Pons (tissue), 1 donor: ENCODE results near the gene NGRN.
A peak's percentile ranks its signal among the peaks of the same experiment; 100 is the strongest.
"Not testable (repeated sequence)": the region's sequence is repeated elsewhere in the genome, so short reads cannot be mapped to it uniquely, and the experiment has no call there.

Experiments used
- DNase-seq: peaks from one replicate; pipeline ENCODE4 v3.0.0-alpha.2; 2016; ENCODE audit warnings: low spot score

The NGRN gene

DNA sequence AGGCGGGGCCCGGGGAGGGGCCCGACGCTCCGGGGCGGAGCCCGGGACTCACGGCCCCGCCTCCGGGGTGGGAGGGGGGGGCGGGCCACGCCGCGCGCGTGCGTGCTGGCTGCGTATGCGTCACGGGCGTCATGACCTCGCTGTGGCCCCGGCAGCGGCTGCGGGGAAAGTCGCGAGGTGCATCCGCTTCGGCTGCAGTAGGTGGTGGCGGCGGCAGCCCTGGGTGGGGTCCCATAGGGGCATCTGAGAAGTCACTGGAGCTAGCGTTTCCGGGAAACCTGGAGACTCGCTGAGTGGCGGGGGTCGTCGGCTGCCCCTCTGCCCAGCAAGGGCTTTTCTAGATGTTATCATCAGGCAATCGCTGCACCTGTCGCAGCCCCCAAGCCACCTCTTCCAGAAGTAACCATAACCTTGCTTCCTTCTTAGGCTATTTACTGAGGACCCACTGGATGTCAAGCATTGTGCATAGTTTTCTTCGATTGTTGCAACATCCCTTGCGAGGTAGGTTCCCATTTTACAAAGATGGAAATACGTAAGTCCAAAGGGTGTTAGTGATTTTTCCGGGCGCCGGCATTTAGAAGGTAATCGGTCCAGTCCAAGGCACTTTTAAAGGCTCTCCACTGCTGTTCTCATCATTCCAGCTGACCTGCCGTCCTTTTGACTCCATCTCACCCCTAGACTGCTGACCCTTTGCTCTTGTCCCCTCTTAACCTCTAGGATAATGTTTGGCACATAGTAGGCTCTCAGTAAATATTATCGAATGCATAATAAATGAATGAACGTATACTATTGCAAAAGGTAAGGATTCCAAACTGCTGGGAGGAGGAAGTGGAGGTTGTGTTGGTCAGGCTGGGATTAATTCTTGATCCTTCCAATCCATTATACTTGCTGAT lies 31.1 kb upstream of the NGRN start, which contains the start of gene GDPGP1:
TSS of gene GDPGP1 (plus strand) at position 114 of the 893 bp plus-strand sequence. CDS start 6,700 bp downstream, outside the sequence.
- DNase-seq: peak; percentile 38

DNA sequence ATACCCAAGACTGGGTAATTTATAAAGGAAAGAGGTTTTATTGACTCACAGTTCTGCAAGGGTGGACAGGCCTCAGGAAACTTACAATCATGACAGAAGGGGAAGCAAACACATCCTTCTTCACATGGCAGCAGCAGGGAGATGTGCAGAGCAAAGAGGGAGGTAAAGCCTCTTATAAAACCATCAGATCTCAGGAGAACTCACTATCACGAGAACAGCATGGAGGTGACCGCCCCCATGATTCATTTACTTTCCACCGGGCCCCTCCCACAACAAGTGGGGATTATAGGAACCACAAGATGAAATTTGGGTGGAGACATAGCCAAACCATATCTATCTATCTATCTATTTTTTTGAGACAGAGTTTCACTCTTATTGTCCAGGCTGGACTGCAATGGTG lies 26.1 kb upstream of the NGRN start:
- no peak for DNase-seq

DNA sequence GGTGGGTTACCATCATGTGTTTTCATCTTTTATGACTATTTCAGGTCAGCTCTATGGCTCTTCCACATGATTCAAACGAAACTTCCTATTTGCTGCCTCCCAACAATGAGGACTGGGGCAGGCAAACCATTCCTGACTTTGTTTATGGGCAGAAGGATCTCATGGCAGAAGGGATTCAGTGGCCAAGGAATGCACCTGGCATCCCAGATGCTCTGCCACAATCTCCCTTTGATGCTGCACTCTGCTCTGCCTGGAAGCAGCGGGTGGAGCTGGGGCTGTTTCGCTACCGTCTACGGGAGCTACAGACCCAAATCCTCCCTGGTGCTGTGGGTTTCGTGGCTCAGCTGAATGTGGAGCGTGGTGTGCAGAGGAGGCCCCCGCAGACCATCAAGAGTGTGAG lies 24.6 kb upstream of the NGRN start:
- DNase-seq: no peak

DNA sequence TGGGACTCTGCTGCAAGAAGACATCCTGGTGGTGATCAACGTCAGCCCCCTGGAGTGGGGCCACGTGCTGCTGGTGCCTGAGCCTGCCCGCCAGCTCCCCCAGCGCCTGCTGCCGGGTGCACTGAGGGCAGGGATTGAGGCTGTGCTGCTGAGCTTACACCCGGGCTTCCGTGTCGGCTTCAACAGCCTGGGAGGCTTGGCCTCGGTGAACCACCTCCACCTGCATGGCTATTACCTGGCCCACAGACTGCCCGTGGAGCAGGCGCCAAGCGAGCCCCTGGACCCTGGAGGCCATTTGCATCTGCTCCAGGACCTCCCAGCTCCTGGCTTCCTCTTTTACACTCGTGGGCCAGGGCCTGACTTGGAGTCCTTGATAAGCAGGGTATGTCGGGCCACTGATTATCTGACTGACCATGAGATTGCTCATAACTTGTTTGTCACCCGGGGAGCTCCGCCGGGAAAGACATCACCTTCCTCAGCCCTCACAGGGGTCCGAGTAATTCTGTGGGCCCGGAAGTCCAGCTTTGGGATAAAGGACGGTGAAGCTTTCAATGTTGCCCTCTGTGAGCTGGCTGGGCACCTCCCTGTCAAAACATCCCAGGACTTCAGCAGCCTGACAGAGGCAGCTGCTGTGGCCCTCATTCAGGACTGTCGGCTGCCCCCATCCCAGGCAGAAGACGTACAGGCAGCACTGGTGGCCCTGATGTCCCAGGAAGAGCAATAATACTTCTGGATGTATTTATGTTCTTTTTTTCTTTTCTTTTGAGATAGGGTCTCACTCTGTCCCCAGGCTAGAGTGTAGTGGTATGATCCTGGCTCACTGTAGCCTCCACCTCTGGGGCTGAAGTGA lies 23.9 kb upstream of the NGRN start:
- no peak for DNase-seq

DNA sequence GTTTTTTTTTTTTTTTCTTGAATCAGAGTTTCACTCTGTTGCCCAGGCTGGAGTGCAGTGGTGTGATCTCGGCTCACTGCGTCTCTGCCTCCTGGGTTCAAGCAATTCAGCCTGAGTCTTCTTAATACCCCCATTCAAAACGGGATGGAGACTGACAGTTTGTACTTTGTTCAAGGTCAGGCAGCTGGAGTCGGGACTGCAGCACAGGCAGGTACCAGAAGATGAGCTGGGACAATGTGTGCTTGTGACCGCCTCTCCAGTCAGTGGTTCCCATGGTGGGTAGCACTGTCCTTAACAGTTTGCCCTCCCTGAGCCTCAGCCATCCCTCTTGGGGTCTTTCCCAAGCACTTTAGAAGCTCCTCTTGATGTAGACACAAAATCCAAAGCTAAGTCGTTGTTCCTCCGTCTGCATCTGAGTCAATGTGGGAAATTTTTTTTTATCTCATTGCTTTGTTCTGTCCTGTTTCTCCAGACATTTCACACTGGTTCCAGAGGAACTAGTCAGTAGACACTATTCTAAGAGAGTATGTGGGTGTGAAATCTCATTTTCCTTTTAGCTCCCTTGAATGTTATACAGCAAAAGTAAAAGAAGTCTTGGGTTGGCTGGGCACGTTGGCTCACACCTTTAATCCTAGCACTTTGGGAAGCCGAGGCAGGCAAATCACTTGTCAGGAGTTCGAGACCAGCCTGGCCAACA lies 21.4 kb upstream of the NGRN start:
- no peak for DNase-seq

DNA sequence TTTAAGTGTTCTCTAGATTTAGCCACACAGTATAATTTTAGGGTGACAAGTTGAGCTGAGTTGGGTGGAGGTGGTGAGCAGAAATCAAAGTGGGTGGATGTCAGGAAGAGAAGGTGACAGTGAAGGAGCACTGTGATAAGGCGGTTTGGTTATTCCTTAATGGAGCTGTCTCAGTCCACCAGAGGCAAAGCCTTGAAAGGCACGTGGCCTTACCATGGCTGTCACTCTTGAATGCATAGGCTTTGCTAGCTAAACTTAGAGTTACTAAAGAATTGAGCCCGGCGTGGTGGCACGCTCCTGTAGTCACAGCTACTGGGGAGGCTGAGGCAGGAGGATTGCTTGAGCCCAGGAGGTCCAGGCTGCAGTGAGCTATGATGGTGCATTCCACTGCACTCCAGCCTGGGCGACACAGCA lies 16.7 kb upstream of the NGRN start:
- no peak for DNase-seq

DNA sequence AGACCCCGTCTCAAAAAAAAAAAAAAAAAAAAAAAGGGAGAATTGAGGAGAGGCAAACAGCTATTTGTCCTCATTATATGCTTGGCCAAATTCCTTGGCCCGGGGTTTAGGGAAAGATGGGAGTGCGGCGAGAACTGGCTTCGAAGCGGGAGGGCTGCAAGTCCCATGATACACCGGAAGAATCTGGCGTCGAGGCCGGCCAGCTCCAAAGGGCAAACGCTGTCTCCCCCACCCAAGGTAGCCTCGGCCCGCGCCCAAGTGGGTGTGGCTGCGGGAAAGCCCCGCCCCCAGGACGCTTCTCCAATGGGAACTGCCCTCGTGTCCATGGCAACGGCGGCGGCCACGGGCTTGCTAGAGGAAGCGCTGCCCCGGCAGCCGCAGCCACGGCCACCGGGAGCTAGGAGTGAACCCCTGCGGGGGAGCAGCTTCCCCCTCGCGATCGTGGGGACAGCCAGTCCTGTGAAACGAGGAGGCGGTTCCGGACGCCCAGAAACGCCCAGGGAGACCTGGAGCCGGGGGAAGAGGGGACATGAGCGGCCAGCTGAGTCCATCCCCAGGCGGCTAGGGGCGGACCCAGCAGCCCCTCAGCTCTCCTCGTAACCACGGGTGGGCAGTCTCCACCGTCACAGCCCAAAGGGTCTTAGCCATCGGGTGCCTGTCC lies 16.1 kb upstream of the NGRN start, which contains the start of gene TTLL13:
TSS of gene TTLL13 (plus strand) at position 354 of the 661 bp plus-strand sequence. CDS start 1,075 bp downstream, outside the sequence.
- DNase-seq: peak; percentile 73

DNA sequence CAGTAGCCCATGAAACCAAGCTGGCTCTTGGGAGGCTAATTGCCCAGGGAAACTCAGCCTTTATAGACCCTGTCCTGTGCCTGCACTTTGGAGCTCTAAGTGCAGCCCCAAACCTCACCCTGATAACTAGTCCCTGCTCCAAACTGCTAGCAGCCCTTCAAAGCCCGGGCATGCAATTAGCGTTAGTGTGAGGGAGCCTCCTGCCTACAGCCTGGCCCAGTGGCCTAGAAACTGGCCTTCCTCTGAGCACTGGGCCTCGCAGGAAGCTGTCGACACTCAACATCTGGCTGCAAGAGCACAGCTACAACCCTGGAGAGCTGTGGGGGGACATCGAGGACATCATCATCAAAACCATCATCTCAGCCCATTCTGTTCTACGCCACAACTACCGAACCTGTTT lies 7.7 kb upstream of the NGRN start:
- DNase-seq: no peak

DNA sequence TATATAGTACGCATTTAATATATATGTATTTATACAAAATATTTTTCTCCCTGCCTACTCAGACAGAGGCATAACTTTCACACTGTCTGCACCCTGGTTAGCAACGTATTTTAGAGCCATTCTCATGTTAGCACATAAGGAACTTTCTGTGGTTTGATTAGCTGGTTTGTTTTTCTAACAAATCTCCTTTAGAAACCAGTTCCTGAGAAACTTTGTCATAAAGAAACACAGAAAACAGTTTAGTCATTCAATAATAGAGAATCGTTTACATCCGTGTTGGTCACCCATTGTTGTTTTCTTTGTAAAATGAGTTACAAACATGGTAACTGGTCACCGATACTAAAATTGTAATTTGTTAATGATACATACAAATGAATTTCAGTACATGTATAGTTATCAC lies 5.9 kb upstream of the NGRN start:
- no peak for DNase-seq

DNA sequence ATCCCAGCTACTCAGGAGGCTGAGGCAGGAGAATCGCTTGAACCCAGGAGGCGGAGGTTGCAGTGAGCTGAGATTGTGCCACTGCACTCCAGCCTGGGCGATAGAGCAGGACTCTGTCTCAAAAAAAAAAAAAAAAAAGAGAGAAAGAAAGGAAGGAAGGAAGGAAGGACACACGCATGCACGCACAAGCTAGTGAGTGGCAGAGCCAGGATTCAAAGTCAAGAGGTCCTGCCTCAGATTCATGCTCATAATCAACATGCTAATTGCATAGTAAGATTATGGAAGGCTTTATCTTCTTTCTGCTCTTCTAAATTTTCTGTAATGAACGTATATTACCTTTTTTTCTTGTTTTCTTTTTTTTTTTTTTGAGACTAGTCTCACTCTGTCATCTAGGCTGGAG lies 4.7 kb upstream of the NGRN start:
- not testable (repeated sequence) for DNase-seq

DNA sequence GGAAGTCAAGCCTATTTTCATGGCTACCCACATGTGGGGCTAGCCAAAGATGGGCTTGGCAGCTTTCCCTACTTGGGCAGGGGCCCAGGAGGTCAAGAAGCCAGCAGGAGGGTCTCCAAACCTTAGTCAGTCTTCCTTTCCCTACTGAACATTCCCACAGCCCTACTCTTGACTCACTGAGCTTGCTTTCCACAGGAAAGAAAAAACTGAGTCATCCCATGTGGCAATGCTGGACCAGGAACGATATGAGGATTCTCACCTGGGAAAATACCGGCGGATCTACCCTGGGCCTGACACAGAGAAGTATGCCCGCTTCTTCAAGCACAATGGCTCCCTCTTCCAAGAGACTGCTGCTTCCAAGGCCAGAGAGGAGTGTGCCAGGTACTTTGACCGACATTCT lies 3.7 kb upstream of the NGRN start:
- DNase-seq: no peak

DNA sequence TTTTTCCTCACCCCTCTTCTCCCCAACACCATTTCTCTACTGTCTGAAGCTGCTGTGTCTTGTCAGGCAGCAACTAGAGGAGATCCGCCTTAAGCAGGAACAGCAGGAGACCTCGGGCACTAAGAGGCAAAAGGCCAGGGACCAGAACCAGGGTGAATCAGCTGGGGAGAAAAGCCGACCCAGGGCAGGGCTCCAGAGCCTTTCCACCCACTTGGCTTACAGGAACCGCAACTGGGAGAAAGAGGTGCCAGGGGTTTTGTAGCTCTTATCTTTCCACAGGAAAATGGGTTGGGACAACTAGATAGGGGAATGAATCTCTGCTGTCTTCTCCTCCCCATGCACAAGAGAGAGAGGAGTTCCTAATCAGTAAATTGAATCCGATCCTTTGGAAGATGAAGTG lies 3.0 kb upstream of the NGRN start:
- DNase-seq: no peak

DNA sequence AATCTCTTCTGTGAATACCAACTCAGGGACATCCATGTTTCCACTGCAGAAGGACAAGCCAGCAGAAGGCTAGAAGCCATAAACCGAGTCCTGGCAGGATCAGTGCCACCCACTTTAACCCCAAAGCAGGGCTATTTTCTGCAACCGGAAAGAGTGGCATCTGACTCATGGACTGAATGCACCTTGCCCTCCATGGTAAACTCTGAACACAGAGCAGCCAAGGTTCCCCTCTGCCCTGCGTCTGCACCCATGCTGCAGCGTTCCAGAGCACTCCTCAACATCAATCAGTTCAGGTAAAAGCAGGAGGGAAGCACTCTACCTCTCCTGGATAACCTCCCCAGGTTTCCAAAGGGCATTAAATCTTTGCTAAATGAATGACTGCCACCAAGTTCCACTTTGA lies 801 bp upstream of the NGRN start:
- DNase-seq: no peak

DNA sequence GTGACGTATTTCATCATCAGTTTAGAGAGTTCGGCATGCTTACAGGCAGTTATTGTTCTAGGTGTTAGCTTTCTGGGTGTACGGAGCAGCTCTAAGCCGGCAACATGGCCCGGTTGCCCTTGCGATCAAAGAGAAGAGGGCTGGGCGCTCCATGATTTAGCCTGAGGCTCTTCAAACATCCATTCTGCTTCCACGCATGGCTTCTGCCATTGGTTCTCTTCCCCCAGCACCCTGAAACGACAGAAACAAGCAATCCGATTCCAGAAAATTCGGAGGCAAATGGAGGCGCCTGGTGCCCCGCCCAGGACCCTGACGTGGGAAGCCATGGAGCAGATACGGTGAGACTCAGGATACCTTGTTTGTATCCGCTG lies 574 bp downstream of the NGRN start:
- peak; percentile 68 for DNase-seq

DNA sequence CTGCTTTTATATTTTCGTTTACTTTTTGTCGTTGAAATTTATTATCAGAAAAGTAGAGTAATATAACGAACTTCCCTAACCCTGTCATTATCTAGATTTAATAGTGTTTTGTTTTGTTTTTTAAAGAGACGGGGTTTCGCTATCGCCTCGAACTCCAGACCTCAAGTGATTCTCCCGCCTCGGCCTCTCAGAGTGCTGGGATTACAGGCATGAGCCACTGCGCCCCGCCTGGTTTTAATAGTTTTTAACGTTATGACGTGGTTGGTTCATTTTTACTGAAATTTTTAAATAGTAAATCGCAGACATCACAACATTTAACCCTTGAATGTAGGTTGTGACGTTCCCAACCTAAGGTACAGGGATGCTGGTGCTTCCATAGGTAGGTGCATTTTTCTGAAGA lies 1.0 kb downstream of the NGRN start:
- no peak for DNase-seq

DNA sequence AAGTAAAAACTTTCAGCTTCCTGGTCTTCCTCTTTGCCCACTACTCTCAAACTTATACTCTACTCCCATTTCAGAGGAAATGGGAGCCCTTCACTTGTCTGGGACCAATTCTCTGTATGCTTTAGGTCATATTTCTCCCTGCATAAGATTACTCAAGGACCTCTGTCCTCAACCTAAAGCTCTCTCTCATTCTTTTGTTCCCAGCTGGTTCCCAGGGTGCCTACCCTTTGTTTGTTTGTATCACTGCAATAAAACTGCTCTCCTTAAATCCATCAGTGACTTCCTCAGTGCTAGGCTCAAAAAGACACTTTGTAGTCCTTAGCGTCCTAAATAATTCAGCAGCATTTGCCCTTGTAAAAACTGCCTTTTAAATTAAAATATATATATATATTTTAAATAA lies 2.9 kb downstream of the NGRN start:
- no peak for DNase-seq

DNA sequence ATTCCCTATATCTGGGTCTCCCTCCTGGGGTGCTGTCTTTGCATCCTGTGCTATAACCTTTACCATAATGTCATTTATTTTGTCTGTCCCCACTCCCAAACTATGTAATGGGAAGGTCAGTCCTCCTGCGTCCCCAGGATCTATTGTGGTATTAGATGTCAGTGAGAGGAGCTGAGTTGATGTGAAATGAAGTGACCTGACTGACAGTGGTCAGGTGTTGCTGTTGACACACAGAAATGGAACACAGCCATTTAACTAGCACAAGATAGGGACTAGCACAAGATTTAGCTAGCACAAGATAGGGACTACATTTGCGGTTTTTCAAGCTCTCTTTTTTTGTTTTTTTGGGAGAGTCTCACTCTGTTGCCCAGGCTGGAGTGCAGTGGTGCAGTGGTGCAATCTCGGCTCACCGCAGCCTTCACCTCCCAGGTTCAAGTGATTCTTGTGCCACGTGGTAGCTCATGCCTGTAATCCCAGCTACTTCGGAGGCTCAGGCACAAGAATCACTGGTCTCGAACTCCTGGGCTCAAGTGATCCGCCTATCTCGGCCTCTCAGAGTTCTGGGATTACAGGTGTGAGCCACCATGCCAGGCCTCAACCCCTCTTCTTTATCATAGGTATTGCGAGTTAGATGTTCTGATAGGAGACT lies 5.2 kb downstream of the NGRN start:
- DNase-seq: no peak

DNA sequence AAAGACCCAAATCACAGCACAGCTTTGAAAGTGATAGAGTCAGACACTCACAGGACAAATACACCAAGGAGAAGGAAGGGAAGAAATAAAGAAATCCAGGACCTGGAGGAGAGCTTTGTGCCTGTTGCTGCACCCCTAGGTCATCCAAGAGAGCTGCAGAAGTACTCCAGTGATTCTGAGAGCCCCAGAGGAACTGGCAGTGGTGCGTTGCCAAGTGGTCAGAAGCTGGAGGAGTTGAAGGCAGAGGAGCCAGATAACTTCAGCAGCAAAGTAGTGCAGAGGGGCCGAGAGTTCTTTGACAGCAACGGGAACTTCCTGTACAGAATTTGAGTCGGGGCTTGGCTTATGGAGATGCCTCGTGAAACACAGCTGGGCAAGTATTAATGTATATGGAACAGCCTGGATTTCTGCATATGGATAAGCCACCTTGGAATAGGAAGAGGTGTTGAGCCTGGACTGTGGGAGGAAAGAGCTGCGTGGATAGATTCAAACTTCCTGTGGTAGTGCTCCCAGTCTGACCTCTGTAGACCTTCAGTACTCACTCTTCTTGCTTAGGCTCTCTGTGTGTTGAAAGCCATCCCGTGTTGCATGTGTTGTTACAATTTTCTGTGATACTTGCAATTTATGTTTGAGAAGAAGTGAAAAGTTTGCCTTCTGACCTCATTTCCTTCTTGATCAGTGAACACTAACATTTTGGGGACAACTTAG lies 6.1 kb downstream of the NGRN start:
- DNase-seq: no peak

DNA sequence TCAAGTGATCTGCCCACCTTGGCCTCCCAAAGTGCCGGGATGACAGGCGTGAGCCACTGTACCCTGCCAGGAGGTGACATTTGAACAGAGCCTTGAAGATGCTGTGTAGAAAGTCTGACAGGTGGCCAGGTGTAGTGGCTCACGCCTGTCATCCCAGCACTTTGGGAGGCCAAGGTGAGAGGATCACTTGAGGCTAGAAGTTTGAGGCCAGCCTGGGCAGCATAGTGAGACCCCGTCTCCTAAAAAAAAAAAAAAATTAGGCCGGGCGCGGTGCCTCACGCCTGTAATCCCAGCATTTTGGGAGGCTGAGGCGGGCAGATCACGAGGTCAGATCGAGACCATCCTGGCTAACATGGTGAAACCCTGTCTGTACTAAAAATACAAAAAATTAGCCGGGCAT lies 13.0 kb downstream of the NGRN start:
- DNase-seq: not testable (repeated sequence)

DNA sequence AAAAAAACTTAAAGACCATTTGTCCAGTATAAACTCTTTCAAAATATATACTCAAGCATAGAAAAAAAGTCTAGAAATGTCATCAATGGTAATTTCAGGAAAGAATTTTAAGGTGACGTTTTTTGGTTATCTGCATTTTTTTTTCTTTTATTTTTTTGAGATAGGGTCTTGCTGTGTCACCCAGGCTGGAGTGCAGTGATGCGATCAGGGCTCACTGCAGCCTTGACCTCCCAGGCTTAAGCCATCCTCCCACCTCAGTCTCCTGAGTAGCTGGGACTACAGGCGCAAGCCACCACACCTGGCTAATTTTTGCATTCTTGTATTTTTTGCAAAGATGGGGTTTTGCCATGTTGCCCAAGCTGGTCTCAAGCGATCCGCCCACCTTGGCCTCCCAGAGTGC lies 15.3 kb downstream of the NGRN start:
- not testable (repeated sequence) for DNase-seq

DNA sequence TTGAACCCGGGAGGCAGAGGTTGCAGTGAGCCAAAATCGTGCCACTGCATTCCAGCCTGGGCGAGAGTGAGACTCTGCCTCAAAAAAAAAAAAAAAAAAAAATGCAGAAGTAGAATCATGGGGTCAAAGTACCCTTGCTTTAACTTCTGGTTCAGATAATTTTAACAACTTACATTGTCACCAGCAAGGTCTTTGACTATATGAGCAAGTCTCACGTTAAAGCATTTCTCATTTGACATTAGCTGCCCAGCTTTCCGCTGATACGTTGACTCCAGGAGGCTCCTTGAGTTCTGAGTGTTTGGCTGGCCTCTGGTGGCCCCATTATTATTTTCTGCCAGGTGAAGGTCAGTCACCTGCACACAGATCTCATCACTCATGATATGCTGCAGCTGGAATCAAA lies 16.2 kb downstream of the NGRN start:
- DNase-seq: not testable (repeated sequence)
